DND-41 (cell line): Measurements from ENCODE around the gene NUBP2.

Experiments
- CTCF ChIP-seq: IDR thresholded peaks from 2 replicates; pipeline ENCODE4 v1.5.1; 2012; ENCODE audit warnings: borderline replicate concordance, low read length, moderate library complexity, mild to moderate bottlenecking; ENCODE audit not compliant: poor library complexity, severe bottlenecking; ENCODE audit errors: extremely low read depth
- EZH2 ChIP-seq: IDR thresholded peaks from 3 replicates; pipeline ENCODE4 v1.6.1; 2012; ENCODE audit warnings: borderline replicate concordance, low read depth, mild to moderate bottlenecking, moderate library complexity, low read length, inconsistent platforms; ENCODE audit not compliant: severe bottlenecking

GRCh38 chr16:1831186-1832075, 48.7 kb downstream of the NUBP2 start:
- no peak for TF ChIP-seq EZH2
- no peak for TF ChIP-seq CTCF
